ENCODE data around the gene SNUPN.

- TF ChIP-seq CTCF (IDR thresholded peaks at IDR 0.05; ENCODE audit: low read length) (no peak), EZH2phosphoT487 (IDR thresholded peaks at IDR 0.05; ENCODE audit: low read length) (no peak), EZH2 (optimal IDR thresholded peaks at IDR 0.05; ENCODE audit: low read depth, low read length) (no peak)
Measured at GRCh38 chr15:75616766-75617165, 8.8 kb downstream of the SNUPN start.
